Astrocyte (in vitro differentiated cells and primary cell): Measurements from ENCODE around the gene ITFG2.

Experiments
- EZH2 ChIP-seq: IDR thresholded peaks from 2 replicates; pipeline ENCODE4 v1.6.1; 2012; ENCODE audit warnings: mild to moderate bottlenecking, low read length, inconsistent platforms; ENCODE audit not compliant: insufficient read depth
- TF ChIP-seq, protein P1 (sequence below): IDR thresholded peaks from 2 replicates; pipeline ENCODE4 v1.5.1; 2011; ENCODE audit warnings: low read depth, mild to moderate bottlenecking, inconsistent platforms, low read length, moderate library complexity; ENCODE audit not compliant: insufficient read depth

DNA sequence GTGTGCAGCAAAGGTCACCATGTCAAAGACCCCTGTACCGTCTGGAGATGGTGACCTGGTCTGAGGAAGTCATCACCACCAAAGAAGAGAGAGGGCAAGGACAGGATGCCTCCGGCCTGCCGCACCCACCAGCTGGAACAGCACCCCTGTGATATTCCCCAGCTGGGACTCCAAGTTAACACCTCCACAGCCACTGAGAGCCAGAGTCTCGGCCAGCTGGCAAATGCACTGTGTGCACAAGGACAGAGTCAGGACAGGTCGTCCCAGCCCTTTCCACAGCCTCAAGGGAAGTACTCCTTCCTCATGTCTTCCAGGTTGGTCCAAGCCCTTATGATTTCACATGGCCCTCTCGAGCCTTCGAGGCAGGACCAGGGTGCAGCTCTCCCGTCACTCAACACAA, 37.0 kb upstream of the ITFG2 start:
- TF ChIP-seq, protein P1, sequence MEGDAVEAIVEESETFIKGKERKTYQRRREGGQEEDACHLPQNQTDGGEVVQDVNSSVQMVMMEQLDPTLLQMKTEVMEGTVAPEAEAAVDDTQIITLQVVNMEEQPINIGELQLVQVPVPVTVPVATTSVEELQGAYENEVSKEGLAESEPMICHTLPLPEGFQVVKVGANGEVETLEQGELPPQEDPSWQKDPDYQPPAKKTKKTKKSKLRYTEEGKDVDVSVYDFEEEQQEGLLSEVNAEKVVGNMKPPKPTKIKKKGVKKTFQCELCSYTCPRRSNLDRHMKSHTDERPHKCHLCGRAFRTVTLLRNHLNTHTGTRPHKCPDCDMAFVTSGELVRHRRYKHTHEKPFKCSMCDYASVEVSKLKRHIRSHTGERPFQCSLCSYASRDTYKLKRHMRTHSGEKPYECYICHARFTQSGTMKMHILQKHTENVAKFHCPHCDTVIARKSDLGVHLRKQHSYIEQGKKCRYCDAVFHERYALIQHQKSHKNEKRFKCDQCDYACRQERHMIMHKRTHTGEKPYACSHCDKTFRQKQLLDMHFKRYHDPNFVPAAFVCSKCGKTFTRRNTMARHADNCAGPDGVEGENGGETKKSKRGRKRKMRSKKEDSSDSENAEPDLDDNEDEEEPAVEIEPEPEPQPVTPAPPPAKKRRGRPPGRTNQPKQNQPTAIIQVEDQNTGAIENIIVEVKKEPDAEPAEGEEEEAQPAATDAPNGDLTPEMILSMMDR: no peak
- TF ChIP-seq EZH2: no peak
